Liver (tissue), 3 donors: ENCODE data around the gene INTS4.

Source experiments
- ATF3 ChIP-seq: IDR thresholded peaks from 2 replicates; pipeline ENCODE4 v1.6.1; 2016; ENCODE audit warnings: antibody characterized with exemption
- CTCF ChIP-seq: fragments of 150-350 bp; IDR thresholded peaks from 2 replicates; pipeline ENCODE4 v1.5.1; 2017; ENCODE audit warnings: improper control_type of control experiment, low read depth, low read length; ENCODE audit not compliant: missing input control
- GABPA ChIP-seq, 2 donors: IDR thresholded peaks in 1 of 2; conservative IDR thresholded peaks in 1 of 2; 2 replicates each; pipeline ENCODE4 v1.6.1; 2016; ENCODE audit warnings: antibody characterized with exemption in 2 of 2, mild to moderate bottlenecking in 1 of 2, moderate library complexity in 1 of 2
- JUND ChIP-seq, 2 donors: IDR thresholded peaks; 2 replicates each; pipeline ENCODE4 v1.6.1; 2016; ENCODE audit warnings: antibody characterized with exemption in 2 of 2
- MAX ChIP-seq: IDR thresholded peaks from 2 replicates; pipeline ENCODE4 v1.6.1; 2016; ENCODE audit warnings: antibody characterized with exemption
- RAD21 ChIP-seq, 2 donors: IDR thresholded peaks; 2 replicates each; pipeline ENCODE4 v1.6.1; 2016; ENCODE audit warnings: antibody characterized with exemption in 2 of 2, mild to moderate bottlenecking in 2 of 2
- REST ChIP-seq: IDR thresholded peaks from 2 replicates; pipeline ENCODE4 v1.6.1; 2016; ENCODE audit warnings: antibody characterized with exemption, mild to moderate bottlenecking
- RXRA ChIP-seq, 2 donors: IDR thresholded peaks; 2 replicates each; pipeline ENCODE4 v1.6.1; 2017 to 2018; ENCODE audit warnings: antibody characterized with exemption in 2 of 2, mild to moderate bottlenecking in 1 of 2
- SP1 ChIP-seq: IDR thresholded peaks from 2 replicates; pipeline ENCODE4 v1.6.1; 2018; ENCODE audit warnings: antibody characterized with exemption, mild to moderate bottlenecking
- TAF1 ChIP-seq: conservative IDR thresholded peaks from 2 replicates; pipeline ENCODE4 v1.6.1; 2016; ENCODE audit warnings: antibody characterized with exemption, mild to moderate bottlenecking
- donor health status: healthy.
- donor health status: healthy.

GRCh38 chr11:77851503-77851902 is 143.0 kb downstream of the INTS4 start:
- TF ChIP-seq MAX (no peak), CTCF (no peak), JUND (IDR thresholded peaks at IDR 0.05) (no peak), REST (no peak), RAD21 (IDR thresholded peaks at IDR 0.05) (no peak), ATF3 (no peak), TAF1 (no peak), RXRA (IDR thresholded peaks at IDR 0.05) (no peak), GABPA (IDR thresholded peaks at IDR 0.05 in 1 of 2, conservative IDR thresholded peaks at IDR 0.05 in 1 of 2) (no peak), SP1 (no peak)
